Tibial nerve (tissue), 4 donors: ENCODE data around the gene ANGPTL2.

ENCODE experiments used
- CTCF ChIP-seq, 5 experiments: fragments of 200-600 bp in 3 of 5; fragments of 450-650 bp in 2 of 5; sonication (generic) in 3 of 5; IDR thresholded peaks; one replicate each; pipeline ENCODE4 v1.5.1; 2016 to 2019; ENCODE audit warnings: antibody characterized with exemption in 5 of 5, mild to moderate bottlenecking in 3 of 5, moderate library complexity in 2 of 5
- EP300 ChIP-seq, 2 donors: sonication (generic); formaldehyde crosslinking; IDR thresholded peaks; one replicate each; pipeline ENCODE4 v1.6.1; 2017; ENCODE audit warnings: antibody characterized with exemption in 2 of 2, mild to moderate bottlenecking in 1 of 2
- POLR2A ChIP-seq, 2 donors: fragments of 450-650 bp; IDR thresholded peaks; one replicate each; pipeline ENCODE4 v1.6.1; 2017; ENCODE audit warnings: antibody characterized with exemption in 2 of 2, mild to moderate bottlenecking in 2 of 2, moderate library complexity in 2 of 2

- no peak for TF ChIP-seq EP300 (IDR thresholded peaks at IDR 0.05)
- no peak for TF ChIP-seq CTCF (IDR thresholded peaks at IDR 0.05)
- TF ChIP-seq POLR2A (IDR thresholded peaks at IDR 0.05), result no peak
Measured at GRCh38 chr9:127079446-127080140, 42.8 kb downstream of the ANGPTL2 start.
